ENCODE results near the gene GRIP1.

GRIP1 gene

GRCh38 chr12:66379616-66380015, 299.3 kb downstream of the GRIP1 start:
- DNase-seq: no peak

GRCh38 chr12:66375560-66375959, 303.3 kb downstream of the GRIP1 start:
- DNase-seq: no peak

GRCh38 chr12:66371982-66372381, 306.9 kb downstream of the GRIP1 start:
- no peak for DNase-seq

DNA sequence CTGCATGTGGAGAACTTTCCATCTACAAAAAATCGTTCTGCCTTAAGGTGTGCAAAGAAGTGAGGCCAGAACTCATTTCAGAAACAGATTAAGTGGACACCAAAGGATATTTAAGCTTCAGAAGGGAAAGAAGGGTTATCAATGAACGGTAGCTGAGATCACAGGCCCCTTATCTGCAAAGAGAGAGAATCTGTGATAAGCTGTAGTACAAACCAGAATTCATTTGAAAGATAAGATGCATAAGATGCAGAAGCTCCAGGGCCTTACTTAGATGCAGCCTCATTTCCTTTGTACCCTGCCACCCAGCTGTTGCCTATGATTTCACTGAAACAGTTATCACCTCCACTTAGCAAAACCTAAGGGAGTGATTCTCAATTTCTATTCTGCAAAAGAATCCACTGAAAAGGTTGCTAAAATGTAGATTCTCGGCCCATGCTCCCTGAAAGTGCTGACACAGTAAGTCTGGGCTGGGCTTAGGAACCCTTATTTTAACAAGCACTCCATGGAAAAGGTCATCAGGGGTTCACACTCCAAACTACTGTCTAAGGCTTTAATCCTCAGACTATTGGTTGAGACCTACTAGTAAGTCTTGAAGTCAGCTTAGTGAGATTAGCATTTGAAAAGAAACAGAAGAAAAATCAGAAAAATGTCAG, 311.7 kb downstream of the GRIP1 start:
- DNase-seq: no peak

DNA sequence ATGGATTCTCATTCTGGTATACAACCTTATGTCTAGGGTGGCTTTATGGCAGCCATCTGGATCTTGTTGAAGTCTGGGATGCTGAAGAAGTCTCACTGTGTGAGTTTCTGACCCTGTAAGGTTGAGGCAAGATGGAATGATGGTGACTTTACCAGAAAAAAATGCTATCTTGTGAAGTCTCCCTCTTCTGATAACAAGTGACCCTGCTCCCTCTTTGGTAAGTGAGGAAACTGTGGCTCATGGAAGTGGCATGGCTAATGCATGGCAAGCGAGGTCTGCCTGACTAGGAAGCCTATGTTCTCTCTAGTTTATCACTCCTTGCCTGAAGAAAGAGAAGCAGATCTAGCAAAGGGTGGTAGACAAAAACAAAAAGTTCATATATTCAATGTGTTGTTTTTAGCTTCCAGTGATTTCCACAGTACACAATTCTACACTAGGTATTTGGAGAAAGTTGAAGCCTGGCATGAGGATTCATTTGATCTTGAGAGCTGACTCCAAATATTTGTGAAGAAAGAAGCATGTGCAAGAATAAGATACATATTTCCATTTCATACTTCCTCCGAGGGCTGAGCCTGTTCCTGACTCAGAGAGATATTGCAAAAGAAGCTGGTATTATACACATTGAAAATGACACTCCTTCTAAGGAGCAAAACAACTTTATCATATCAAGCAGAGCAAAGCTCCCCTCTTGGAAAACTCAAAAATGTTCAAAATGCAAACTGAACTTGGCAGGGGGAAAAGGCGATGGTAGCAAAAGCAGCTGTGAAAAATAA, 313.0 kb downstream of the GRIP1 start:
- no peak for DNase-seq

GRCh38 chr12:66361703-66362102, 317.2 kb downstream of the GRIP1 start:
- DNase-seq: no peak

DNA sequence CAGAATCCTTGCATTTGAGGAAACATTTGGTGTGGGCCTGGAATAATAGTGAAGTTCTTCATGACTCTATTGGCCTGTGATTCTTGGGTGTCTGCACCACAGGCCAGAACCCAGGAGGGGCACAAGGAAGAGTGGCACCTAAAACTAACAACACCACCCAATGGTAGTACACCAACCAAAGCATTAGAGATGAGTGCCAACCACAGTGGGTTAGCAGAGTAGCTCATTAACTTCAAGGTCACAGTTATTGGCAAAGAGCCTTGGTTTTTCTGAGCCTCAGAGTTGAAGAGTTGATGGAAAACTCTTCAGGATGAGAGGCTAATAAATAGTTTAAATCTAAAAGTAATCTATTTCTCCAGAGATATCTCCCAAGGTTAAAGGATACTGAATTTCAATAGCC, 319.6 kb downstream of the GRIP1 start:
- DNase-seq: no peak

DNA sequence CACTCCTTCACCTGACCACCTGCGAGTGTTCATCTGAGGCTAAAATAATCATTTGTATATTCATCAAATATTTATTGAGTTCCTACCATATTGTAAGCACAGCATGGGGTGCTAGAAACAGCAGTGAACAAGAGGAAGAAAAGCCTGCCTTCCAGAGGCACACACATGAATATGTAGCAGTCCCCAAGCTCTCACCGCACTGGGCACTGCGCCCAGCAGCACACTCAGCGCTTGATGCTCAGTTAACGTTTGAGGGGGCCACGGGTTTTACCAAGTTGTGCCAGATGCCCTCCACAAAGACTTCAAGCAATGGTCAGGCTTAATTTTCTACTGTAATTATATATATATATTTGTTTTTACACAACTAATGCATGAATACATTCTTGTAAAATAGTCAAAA, 324.6 kb downstream of the GRIP1 start:
- no peak for DNase-seq

- no peak for DNase-seq
These were observed 326.0 kb downstream of the GRIP1 start for GRCh38 chr12:66352899-66353298.

DNA sequence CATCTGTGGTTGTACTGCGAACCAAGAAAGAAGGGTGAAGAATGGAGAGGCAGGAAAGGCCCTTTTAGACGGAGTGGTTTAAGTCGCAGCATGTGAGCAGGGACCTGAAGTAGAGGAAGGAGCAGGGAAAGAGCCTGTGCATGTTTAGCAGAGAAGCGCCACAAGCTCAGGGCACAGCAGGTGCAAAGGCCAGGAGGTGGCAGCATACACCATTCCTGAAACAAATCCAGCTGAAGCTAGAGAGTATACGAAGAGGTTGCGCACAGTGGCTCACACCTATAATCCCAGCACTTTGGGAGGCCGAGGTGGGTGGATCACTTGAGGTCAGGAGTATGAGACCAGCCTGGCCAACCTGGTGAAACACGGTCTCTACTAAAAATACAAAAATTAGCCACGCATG, 326.7 kb downstream of the GRIP1 start:
- no peak for DNase-seq

GRCh38 chr12:66351301-66351700, 327.6 kb downstream of the GRIP1 start:
- no peak for DNase-seq

DNA sequence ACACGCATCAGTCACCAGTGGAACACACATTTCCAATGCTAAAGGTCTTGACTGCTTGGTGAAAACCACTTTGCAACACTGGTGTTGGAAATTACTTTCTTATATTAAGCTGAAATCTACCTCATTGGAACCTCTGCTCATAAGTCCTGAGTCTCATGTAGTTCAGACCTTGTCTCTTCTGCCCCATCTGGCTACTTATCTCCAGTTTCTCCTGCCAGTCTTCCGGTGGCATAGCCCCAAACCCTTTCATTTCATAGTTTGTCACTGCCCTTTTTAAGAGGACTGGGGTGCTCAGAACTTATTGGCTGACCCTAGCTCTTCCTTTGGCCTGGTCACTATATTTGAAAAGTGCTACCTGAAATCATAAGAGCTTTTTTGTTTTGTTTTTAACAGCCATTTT, 332.9 kb downstream of the GRIP1 start:
- no peak for DNase-seq

DNA sequence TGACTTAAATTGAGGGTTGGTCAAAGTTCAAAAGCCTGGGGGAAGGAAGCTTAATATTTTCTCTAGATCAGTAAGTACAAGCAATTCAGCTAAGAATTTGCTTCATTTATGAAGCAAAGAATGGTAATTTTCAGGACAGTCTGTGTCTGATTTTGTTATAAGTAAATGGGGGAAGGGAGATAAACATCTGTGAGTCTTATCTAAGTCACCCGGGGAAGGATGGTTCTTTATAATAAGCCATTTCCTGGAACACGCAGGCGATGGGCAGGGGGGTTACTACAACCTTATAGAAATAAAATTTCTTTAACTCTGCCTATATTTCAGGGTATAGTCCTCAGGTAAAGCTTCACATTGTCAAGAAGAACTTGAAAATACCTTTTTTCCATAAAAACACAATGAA, 333.7 kb downstream of the GRIP1 start:
- no peak for DNase-seq

DNA sequence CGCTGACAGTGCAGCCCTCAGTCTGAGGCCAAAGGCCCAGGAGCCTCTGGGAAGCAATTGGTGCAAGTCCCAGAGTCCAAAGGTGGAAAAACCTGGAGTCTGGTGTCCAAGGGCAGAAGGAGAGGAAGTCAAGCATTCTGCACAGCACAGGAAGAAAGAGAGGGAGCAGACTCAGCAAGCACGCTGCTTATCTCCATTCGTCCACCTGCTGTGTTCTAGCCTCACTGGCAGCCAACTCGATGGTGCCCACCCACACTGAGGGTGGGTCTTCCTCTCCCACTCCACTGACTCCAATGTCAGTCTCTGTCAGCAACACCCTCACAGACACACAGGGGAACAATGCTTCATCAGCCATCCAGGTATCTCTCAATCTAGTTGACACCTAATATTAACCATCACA, 337.8 kb downstream of the GRIP1 start:
- DNase-seq: no peak

DNA sequence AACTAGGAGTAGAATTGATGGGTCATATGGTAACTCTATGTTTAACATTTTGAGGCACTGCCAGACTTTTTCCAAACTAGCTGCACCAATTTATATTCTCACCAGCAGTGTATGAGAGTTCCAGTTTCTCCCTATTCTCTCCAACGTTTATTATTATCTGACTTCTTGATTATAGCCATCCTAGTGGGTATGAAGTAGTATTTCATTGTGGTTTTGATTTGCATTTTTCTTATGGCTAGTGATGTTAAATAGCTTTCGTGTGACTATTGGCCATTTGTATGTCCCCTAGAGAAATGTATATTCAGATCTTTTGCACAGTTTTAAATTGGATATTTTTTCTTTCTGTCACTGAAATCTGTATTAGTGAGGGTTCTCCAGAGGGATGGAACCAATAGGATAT, 338.7 kb downstream of the GRIP1 start:
- no peak for DNase-seq

DNA sequence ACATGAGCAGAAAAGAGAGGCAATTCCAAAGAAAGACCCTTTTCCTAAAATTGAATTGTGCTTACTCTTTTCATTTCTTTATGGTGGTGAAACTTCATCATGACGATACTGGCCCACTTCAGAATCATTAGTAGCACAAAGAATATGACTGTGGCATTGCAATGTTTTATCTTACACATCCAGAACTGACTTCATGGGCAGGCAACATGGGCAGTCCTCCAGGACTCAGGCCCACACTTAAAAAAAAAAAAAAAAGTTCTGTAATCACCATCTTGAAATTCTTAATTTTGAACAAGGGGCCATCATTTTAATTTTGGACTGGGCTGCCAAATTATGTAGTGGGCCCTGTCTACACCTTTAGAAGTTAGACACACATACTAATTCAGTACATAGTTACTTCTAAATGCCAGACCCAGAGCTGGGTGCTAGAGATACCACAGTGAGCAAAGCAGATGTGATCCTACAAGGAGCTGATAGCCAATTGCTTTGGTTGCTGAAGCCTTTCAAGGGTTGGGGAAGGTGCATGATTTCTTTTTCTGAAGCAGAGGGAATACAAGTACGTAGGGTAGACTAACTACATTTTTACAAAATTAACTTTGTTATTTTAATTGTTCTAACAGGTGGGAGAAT, 341.4 kb downstream of the GRIP1 start:
- no peak for DNase-seq

DNA sequence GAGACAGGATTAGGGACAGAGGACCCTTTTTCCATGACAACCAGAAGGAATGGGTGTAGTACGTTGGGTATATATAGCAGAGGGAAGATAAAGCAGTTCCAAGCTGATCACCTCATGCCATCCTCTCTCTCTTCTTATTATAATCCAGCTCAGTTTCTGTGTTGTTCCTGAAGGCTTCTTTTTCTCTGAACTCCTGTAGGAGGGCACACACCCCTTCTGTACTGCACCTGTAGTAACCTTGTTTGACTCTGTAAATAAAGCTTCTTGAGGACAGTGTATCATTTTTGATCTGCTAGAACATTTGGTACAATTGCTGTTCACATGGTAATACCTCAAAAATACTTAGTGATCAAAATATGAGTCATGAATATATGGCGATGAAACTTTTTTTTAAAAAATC, 343.1 kb downstream of the GRIP1 start:
- DNase-seq: no peak

DNA sequence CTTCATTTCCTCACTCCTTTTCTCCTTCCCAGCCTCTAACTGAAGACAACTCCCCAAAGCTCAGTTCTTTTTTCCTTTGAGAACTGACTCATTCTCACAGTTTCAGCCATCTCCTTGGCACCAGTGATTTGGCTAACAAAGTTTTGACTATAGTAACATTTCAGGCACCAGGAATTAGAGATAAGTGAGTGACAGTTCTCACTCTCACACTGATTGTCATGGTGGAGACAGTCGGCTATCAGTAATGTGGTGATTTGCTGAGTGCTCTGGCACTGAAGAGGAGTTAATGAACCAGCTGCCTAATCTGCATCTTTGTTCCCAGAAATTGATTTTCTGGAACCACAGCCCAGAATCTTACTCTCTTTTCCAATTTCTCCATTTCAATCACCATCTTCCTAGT, 347.1 kb downstream of the GRIP1 start:
- DNase-seq: no peak

DNA sequence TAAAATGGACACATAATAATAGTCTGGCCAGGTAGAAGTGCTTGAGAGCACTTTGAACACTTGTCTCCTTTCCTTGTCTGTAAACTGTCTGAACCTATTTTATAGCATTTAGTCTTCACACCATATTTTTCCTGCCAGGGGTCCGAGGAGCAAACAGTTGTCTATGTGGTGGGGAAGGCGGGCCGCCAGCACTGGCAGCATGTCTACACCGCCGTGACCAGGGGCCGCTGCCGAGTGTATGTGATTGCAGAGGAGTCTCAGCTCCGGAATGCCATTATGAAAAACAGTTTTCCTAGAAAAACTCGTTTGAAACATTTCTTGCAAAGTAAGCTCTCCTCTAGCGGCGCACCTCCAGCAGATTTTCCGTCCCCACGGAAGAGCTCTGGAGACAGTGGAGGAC, 347.9 kb downstream of the GRIP1 start:
- DNase-seq: no peak

GRCh38 chr12:66329941-66330340, 348.9 kb downstream of the GRIP1 start:
- no peak for DNase-seq

GRCh38 chr12:66323017-66323416, 355.9 kb downstream of the GRIP1 start:
- DNase-seq: no peak

GRCh38 chr12:66321435-66321834, 357.4 kb downstream of the GRIP1 start:
- DNase-seq: no peak

- no peak for DNase-seq
These were observed 357.9 kb downstream of the GRIP1 start for GRCh38 chr12:66320996-66321395.
